ENCODE measurements around the gene EPYC. TPM values are rescaled to one million over a fixed set of nuclear protein-coding genes. Genes with fewer than 3 reads are reported as not detected.
A peak's percentile ranks its signal among the peaks of the same experiment; 100 is the strongest.

EPYC gene
- total RNA-seq, 1 experiment from 2014 or later, result 7.6 TPM

GRCh38 chr12:90958347-90958746 lies 46.4 kb downstream of the EPYC start:
- DNase-seq (ENCODE audit: low spot score), result no peak

- DNase-seq (ENCODE audit: low spot score), result no peak
Observed at GRCh38 chr12:90954921-90955320, 49.9 kb downstream of the EPYC start, which contains the start of gene CCER1. Gene CCER1, minus strand, starts transcription at chr12:90955176. Its CDS starts 434 bp downstream, at chr12:90954742.

DNA sequence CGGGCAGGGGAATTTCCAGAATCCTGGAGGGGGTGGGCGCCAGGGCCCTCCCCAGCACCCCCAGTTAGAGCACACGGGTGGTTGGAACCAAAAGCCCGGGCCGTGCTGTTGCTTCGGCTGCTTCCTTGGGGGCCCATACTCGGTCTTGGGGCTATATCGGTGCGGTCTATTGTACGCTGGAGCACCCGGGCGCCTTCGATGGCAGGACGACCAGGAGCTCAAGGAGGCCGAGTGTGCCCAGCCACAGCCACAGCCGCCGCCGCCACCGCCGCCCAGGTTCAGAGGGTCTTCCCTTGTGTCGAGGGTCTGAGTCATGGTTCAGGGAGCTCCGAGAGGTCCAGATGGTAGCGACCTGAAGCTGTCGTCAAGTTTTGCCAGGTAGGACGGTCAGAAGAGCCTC lies 50.3 kb downstream of the EPYC start:
- DNase-seq (ENCODE audit: low spot score), result no peak

GRCh38 chr12:90953956-90954421 lies 50.8 kb downstream of the EPYC start:
- DNase-seq (ENCODE audit: low spot score), result no peak

DNA sequence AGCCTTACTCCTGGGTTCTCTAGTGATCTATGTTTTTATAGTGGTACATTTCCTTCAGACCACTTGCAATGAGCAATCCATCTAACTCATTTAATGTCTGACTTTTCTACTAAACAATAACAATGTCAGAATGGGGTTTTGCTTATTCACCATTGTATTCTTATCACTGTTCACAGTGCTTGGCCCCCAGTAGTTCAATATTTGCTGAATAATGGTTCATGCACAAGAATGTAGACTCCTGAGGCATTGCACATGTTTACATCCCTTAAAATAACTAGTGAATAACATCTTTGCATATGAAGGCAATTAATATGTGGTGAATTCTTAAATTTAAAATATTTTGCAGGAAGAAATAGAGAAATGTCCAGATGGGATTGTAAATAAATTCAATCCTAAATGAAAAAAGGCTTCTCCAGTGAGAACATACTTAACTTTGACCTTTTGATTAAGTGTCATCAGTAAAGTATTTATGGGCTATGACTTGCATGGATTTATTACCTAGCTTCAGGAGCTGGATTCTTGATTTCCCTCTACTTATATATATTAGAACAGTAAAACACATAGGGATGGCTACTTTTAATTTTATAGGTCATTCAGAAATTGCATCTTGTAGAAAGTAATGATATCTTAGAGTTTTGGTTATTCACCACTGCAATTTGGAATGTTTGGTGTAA lies 53.2 kb downstream of the EPYC start:
- DNase-seq (ENCODE audit: low spot score), result no peak

- DNase-seq (ENCODE audit: low spot score), result no peak
Observed at GRCh38 chr12:90947869-90948268, 56.9 kb downstream of the EPYC start.

- DNase-seq (ENCODE audit: low spot score), result peak; percentile 48
Observed at GRCh38 chr12:90945070-90945649, 59.6 kb downstream of the EPYC start.

GRCh38 chr12:90943255-90943654 lies 61.5 kb downstream of the EPYC start:
- DNase-seq (ENCODE audit: low spot score), result no peak

GRCh38 chr12:90940872-90941499 lies 63.8 kb downstream of the EPYC start:
- DNase-seq (ENCODE audit: low spot score), result peak; percentile 48

- no peak for DNase-seq (ENCODE audit: low spot score)
Observed at GRCh38 chr12:90939382-90939781, 65.4 kb downstream of the EPYC start.

GRCh38 chr12:90938451-90938850 lies 66.3 kb downstream of the EPYC start:
- peak; percentile 19 for DNase-seq (ENCODE audit: low spot score)

- no peak for DNase-seq (ENCODE audit: low spot score)
Observed at GRCh38 chr12:90937651-90938050, 67.1 kb downstream of the EPYC start.

DNA sequence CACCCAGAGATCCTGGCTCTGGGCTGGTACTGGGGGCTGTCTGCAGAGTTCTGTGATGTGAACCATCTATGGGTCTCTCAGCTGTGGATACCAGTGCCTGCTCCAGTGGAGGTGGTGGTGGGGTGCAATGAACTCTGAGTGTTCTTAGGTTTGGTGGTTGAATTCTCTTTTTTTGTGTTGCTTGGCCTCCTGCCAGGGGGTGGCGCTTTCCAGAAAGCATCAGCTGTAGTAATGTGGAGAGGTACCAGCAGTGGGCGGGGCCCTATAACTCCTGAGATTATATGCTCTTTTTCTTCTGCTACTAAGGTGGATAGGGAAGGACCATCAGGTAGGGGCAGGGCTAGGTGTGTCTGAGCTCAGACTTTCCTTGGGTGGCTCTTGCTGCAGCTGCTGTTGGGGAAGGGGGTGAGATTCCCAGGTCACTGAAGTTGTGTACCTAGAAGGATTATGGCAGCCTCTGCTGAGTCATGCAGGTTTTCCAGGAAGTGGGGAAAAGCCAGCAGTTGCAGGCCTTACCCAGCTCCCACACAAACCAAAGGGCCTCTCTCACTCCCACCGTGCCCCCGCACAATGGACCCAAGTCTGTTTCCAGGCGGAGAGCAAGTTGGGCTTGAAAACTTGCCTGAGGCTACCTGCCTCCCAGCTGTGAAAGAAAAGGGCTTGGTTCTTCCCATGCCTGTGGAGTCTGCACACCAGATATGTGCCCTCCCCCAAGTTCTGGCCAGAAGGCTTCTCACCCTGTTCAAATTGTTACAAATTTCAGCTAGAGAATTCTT lies 68.4 kb downstream of the EPYC start:
- DNase-seq (ENCODE audit: low spot score), result no peak

DNA sequence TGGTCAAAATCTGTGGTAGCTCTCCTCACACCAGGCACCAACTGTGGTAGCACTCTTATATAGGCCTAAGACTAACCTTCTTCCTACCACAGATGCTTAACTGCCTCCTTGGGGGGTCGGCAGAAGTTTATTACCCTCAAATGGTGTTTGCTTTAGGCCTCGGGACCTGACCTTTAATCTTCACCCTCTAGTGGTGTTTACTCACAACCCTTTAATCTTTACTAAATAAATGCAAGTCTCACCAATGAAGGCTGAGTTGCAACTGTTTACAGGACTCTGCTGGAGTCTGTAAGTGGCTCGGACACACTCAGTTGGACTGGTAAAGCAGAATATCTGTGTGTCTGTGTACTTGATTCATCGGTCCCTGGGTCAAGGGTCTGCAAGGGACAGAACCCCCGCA lies 79.2 kb downstream of the EPYC start:
- no peak for DNase-seq (ENCODE audit: low spot score)

DNA sequence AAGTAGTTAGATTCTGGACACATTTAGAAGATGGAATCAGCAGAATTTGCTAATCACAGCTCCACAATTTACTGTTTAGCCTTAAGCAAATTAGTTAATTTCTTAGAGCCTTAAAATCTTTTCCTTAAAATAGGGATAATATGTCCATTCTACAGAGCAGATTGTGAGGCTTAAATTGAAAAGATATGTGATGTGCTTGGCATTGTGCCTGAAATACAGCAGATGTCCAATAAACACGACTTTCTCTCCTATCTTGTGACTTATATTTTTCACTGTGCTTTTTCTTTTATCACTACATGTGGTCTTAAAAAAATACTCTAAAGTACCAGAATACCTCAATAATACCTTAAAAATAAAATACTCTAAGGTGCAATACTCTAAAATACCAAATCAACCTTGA lies 80.4 kb downstream of the EPYC start:
- no peak for DNase-seq (ENCODE audit: low spot score)

DNA sequence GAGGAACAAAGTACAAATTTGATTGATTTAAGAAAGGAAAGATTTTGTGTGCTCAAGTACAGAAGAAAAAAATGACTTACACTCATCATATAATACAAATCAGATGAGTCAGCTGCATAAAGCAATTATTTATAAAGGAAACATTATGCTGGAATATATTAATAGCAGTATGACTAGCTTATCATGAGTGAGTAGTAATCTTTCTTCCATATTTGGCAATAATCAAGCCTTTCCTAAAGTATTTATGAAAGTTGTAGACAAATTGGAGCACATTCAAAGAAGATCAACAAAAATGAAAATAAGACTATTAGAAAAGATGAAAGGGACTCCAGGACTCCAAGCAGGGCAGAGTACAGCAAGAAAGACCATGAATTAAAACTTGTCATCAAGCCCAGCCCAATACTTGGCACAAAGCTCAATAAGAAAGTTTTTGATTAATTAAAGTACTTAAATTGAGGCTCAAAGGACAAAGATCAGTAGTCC lies 82.6 kb downstream of the EPYC start:
- DNase-seq (ENCODE audit: low spot score), result no peak

DNA sequence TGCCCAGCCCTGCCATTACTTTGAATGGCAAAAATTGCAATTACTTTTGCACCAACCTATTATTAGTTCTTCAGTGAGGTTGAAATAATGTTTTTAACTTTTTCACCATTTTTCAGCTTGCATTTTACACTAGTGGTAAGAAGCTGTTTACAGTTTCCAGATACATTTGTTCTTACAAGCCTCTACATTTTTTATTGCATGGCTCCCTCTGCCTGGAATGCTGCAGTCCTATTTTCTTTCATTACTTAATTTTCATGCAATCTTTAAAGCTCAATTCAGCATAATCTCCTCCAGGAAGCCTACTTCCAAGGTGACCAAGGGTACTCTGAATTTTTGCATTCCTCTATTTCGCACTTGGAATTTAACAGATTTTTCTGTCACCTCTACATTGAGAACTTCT lies 83.2 kb downstream of the EPYC start:
- no peak for DNase-seq (ENCODE audit: low spot score)

DNA sequence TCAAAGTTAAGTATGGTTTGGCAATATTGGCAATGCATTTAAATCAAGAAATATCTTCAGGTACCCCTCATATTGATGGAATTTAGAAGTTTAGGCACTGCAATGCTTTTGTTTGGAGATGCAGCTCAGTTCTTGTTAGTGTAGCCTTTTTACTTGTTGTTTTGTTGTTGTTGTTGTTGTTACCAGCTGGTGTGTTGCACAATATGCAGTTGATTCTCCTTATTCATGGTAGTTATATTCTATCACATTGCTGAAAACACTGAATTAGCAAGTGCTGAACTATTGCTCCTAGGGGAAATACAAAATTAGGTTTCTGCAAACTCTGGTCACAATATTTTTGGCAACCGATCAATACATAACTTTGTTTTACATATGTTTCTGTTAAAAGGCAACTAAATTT lies 84.5 kb downstream of the EPYC start:
- no peak for DNase-seq (ENCODE audit: low spot score)

- DNase-seq (ENCODE audit: low spot score), result no peak
Observed at GRCh38 chr12:90917431-90917830, 87.3 kb downstream of the EPYC start.

- DNase-seq (ENCODE audit: low spot score), result no peak
Observed at GRCh38 chr12:90916516-90916915, 88.3 kb downstream of the EPYC start.

- no peak for DNase-seq (ENCODE audit: low spot score)
Observed at GRCh38 chr12:90915353-90915752, 89.4 kb downstream of the EPYC start.
